ENCODE results near the gene SUPT3H. TPM values are rescaled to one million over a fixed set of nuclear protein-coding genes. Genes with fewer than 3 reads are reported as not detected.
A peak's percentile ranks its signal among the peaks of the same experiment; 100 is the strongest.

Gene SUPT3H
- total RNA-seq, 1 experiment from 2014 or later = 12.7 TPM

DNA sequence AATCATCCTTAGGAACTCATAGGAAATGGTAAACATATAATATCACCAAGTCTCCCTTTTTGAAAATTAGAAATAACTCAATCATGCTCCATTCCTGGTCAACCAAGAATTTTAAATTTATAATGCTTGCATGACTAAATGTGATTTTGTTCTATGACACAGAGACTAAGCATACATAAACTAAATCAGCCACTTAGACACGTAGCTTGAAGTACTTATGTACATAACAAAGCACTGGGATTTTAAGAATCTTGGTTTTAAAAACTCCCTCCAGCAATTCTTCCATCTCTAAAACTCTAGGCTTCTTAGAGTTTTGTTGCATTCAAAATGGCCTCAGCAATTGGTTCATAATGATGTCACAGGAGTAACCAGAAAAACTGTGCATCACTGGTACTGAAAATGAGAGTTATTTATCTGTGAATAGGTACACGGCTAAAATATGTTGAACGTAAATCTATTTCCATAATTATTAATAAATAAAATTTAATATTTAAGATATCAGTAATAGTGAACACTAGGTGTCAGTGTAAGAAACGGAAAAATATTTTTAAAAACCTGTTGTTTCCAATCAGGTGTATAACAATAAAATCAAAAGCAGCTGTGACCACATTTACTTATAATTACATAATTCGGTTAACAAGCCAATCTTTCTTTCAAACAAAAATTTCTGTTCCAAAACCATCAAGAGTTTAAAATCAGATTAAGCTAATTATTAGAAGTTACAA lies 291.2 kb downstream of the SUPT3H start:
- no peak for DNase-seq (ENCODE audit: unreplicated experiment)
- no peaks in the 10 kb centered on the region for H3K36me3 Mint-ChIP-seq (ENCODE audit: insufficient read depth, unreplicated experiment)
- ChIA-PET POLR2A (no interaction called here), CTCF (interaction anchor here (0.8 to 2.4 kb wide), 6 partner anchors 14 to 644 kb away, joined by 3 to 10 read pairs (median 3); no protein-coding TSS in a partner anchor)
- intact Hi-C loops (cut with micrococcal nuclease) = loop anchor here (2.0 to 10.0 kb wide), 3 partner anchors 332 to 838 kb away; no protein-coding TSS in a partner anchor
- H3K27ac Mint-ChIP-seq (ENCODE audit: low read depth, unreplicated experiment) = no peak overlapping the region
- no peak overlapping the region for H3K4me3 Mint-ChIP-seq (ENCODE audit: unreplicated experiment)
- no peaks in the 10 kb centered on the region for H3K9me3 Mint-ChIP-seq (ENCODE audit: unreplicated experiment)
- no TSS peak for BruUV-seq (replicated peaks)
- no peaks in the 10 kb centered on the region for H3K27me3 Mint-ChIP-seq (ENCODE audit: insufficient read depth, unreplicated experiment)
- TF ChIP-seq CTCF (IDR thresholded peaks at IDR 0.05; ENCODE audit: unreplicated experiment) = peak; percentile 17
- H3K4me1 Mint-ChIP-seq (ENCODE audit: insufficient read depth, unreplicated experiment) = peaks cover 7% of the 10 kb centered on the region

- Mint-ChIP-seq H3K36me3 (ENCODE audit: insufficient read depth, unreplicated experiment) (peaks cover 7% of the 10 kb centered on the region), H3K4me1 (ENCODE audit: insufficient read depth, unreplicated experiment) (peaks cover 7% of the 10 kb centered on the region), H3K27ac (ENCODE audit: low read depth, unreplicated experiment) (no peak overlapping the region), H3K4me3 (ENCODE audit: unreplicated experiment) (no peak overlapping the region), H3K9me3 (ENCODE audit: unreplicated experiment) (peaks cover 14% of the 10 kb centered on the region), H3K27me3 (ENCODE audit: insufficient read depth, unreplicated experiment) (no peaks in the 10 kb centered on the region)
- BruUV-seq (replicated peaks) = no TSS peak
- intact Hi-C loops (cut with micrococcal nuclease) = loop anchor here (10.0 kb wide), 1 partner anchor 841 kb away; no protein-coding TSS in a partner anchor
- POLR2A ChIA-PET = interaction anchor here (0.6 kb wide), 1 partner anchor 71 kb away, joined by 3 read pairs; no protein-coding TSS in a partner anchor
- CTCF ChIA-PET = no interaction called here
- DNase-seq (ENCODE audit: unreplicated experiment) = no peak
- TF ChIP-seq CTCF (IDR thresholded peaks at IDR 0.05; ENCODE audit: unreplicated experiment) = no peak
Measured at GRCh38 chr6:45084257-45084656, 293.5 kb downstream of the SUPT3H start.

- POLR2A ChIA-PET = interaction anchor here (2.0 kb wide), 1 partner anchor 9 kb away, joined by 7 read pairs; no protein-coding TSS in a partner anchor
- intact Hi-C loops (cut with micrococcal nuclease) = loop anchor here (10.0 kb wide), 1 partner anchor 843 kb away; no protein-coding TSS in a partner anchor
- DNase-seq (ENCODE audit: unreplicated experiment) = no peak
- Mint-ChIP-seq H3K4me1 (ENCODE audit: insufficient read depth, unreplicated experiment) (peaks cover 8% of the 10 kb centered on the region), H3K27ac (ENCODE audit: low read depth, unreplicated experiment) (no peak overlapping the region), H3K36me3 (ENCODE audit: insufficient read depth, unreplicated experiment) (peaks cover 7% of the 10 kb centered on the region), H3K27me3 (ENCODE audit: insufficient read depth, unreplicated experiment) (no peaks in the 10 kb centered on the region), H3K4me3 (ENCODE audit: unreplicated experiment) (no peak overlapping the region), H3K9me3 (ENCODE audit: unreplicated experiment) (peaks cover 30% of the 10 kb centered on the region)
- BruUV-seq (replicated peaks) = no TSS peak
- no peak for TF ChIP-seq CTCF (IDR thresholded peaks at IDR 0.05; ENCODE audit: unreplicated experiment)
- CTCF ChIA-PET = no interaction called here
Measured at GRCh38 chr6:45082091-45082490, 295.6 kb downstream of the SUPT3H start.

GRCh38 chr6:45081634-45082033 lies 296.1 kb downstream of the SUPT3H start:
- intact Hi-C loops (cut with micrococcal nuclease) = loop anchor here (10.0 kb wide), 1 partner anchor 843 kb away; no protein-coding TSS in a partner anchor
- no peak for DNase-seq (ENCODE audit: unreplicated experiment)
- no peak for TF ChIP-seq CTCF (IDR thresholded peaks at IDR 0.05; ENCODE audit: unreplicated experiment)
- Mint-ChIP-seq H3K9me3 (ENCODE audit: unreplicated experiment) (peaks cover 34% of the 10 kb centered on the region), H3K36me3 (ENCODE audit: insufficient read depth, unreplicated experiment) (peaks cover 7% of the 10 kb centered on the region), H3K27me3 (ENCODE audit: insufficient read depth, unreplicated experiment) (no peaks in the 10 kb centered on the region), H3K27ac (ENCODE audit: low read depth, unreplicated experiment) (no peak overlapping the region), H3K4me3 (ENCODE audit: unreplicated experiment) (no peak overlapping the region), H3K4me1 (ENCODE audit: insufficient read depth, unreplicated experiment) (peaks cover 13% of the 10 kb centered on the region)
- ChIA-PET POLR2A (interaction anchor here (2.0 kb wide), 1 partner anchor 8 kb away, joined by 7 read pairs; no protein-coding TSS in a partner anchor), CTCF (interaction anchor here (1.6 kb wide), 1 partner anchor 633 kb away, joined by 4 read pairs; no protein-coding TSS in a partner anchor)
- BruUV-seq (replicated peaks) = no TSS peak

Data from MCF 10A (cell line).